ENCODE results near the gene NAV2.

Gene NAV2

GRCh38 chr11:20021771-20022362, 309.2 kb downstream of the NAV2 start:
- DNase-seq = no peak
- no peak overlapping the region for H3K4me2 ChIP-seq (ENCODE audit: insufficient read depth, low read length)
- H3K27me3 ChIP-seq (ENCODE audit: insufficient read depth, low read length, poor library complexity) = no peaks in the 10 kb centered on the region
- no peak for ATAC-seq (ENCODE audit: insufficient read depth, low read depth)
- TF ChIP-seq, protein P1, sequence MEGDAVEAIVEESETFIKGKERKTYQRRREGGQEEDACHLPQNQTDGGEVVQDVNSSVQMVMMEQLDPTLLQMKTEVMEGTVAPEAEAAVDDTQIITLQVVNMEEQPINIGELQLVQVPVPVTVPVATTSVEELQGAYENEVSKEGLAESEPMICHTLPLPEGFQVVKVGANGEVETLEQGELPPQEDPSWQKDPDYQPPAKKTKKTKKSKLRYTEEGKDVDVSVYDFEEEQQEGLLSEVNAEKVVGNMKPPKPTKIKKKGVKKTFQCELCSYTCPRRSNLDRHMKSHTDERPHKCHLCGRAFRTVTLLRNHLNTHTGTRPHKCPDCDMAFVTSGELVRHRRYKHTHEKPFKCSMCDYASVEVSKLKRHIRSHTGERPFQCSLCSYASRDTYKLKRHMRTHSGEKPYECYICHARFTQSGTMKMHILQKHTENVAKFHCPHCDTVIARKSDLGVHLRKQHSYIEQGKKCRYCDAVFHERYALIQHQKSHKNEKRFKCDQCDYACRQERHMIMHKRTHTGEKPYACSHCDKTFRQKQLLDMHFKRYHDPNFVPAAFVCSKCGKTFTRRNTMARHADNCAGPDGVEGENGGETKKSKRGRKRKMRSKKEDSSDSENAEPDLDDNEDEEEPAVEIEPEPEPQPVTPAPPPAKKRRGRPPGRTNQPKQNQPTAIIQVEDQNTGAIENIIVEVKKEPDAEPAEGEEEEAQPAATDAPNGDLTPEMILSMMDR (IDR thresholded peaks at IDR 0.05; ENCODE audit: borderline replicate concordance, extremely low read depth, low read length, poor library complexity, severe bottlenecking) = no peak
- TF ChIP-seq EZH2 (IDR thresholded peaks at IDR 0.05; ENCODE audit: borderline replicate concordance, low read depth, low read length, severe bottlenecking) = no peak
- no peaks in the 10 kb centered on the region for H3K36me3 ChIP-seq (ENCODE audit: insufficient read depth, low read length)
- H3K27ac ChIP-seq (ENCODE audit: low read length) = no peak overlapping the region
- no peak overlapping the region for H2AFZ ChIP-seq (ENCODE audit: low read depth, low read length)
- H3K79me2 ChIP-seq (ENCODE audit: insufficient read depth, low read length) = no peaks in the 10 kb centered on the region
- H3K9ac ChIP-seq (ENCODE audit: low read depth, low read length) = no peak overlapping the region
- no peak overlapping the region for H3K4me3 ChIP-seq (ENCODE audit: low read depth in 1 of 2, low read length in 2 of 2)
- H3K4me1 ChIP-seq (ENCODE audit: insufficient read depth, low read length) = no peaks in the 10 kb centered on the region
- H3K9me3 ChIP-seq (ENCODE audit: insufficient read depth, low read length, severe bottlenecking) = no peaks in the 10 kb centered on the region
- no peaks in the 10 kb centered on the region for H4K20me1 ChIP-seq (ENCODE audit: insufficient read depth, low read length)

DNA sequence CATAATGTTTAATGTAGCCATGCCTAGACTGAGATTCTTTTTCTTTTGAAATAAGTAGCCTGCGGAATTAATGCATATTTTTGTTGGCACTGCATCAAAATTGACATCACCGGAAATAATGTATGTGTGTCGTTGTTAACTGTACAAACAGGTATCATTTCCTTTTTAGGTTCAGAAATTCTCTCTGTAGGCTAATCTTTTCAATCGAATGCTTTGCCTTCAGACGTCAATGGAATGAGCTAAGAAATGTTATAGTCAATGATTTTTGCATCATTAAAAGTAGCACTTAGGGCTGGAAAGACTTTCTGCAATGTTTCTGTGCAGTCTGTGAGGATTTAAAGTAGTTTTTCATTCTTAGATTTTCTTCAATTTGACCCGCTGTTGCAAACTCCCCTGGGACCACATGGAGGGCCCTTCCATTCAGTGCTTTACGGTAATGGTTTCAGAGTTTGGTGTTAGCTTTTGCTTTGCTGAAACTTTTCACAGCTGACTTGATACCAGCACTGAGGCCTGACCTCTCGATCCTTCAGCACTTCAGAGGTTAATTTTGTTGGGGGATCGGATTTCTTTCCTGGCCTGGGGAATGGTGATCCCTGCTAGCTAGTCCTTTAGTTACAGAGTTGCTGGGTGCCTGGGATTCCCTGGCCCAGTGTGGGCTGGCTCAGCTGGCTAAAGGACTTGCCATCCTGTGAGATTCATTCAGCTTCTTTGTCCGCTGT, 309.9 kb downstream of the NAV2 start:
- H3K4me1 ChIP-seq (ENCODE audit: insufficient read depth, low read length) = no peaks in the 10 kb centered on the region
- no peak for ATAC-seq (ENCODE audit: insufficient read depth, low read depth)
- no peak overlapping the region for H3K9ac ChIP-seq (ENCODE audit: low read depth, low read length)
- H3K36me3 ChIP-seq (ENCODE audit: insufficient read depth, low read length) = no peaks in the 10 kb centered on the region
- no peaks in the 10 kb centered on the region for H4K20me1 ChIP-seq (ENCODE audit: insufficient read depth, low read length)
- H3K9me3 ChIP-seq (ENCODE audit: insufficient read depth, low read length, severe bottlenecking) = no peaks in the 10 kb centered on the region
- no peak overlapping the region for H3K4me2 ChIP-seq (ENCODE audit: insufficient read depth, low read length)
- DNase-seq = no peak
- H3K4me3 ChIP-seq (ENCODE audit: low read depth in 1 of 2, low read length in 2 of 2) = no peak overlapping the region
- H3K27ac ChIP-seq (ENCODE audit: low read length) = no peak overlapping the region
- no peaks in the 10 kb centered on the region for H3K79me2 ChIP-seq (ENCODE audit: insufficient read depth, low read length)
- no peak overlapping the region for H2AFZ ChIP-seq (ENCODE audit: low read depth, low read length)
- TF ChIP-seq, protein P1 (IDR thresholded peaks at IDR 0.05; ENCODE audit: borderline replicate concordance, extremely low read depth, low read length, poor library complexity, severe bottlenecking) = no peak
- no peak for TF ChIP-seq EZH2 (IDR thresholded peaks at IDR 0.05; ENCODE audit: borderline replicate concordance, low read depth, low read length, severe bottlenecking)
- no peaks in the 10 kb centered on the region for H3K27me3 ChIP-seq (ENCODE audit: insufficient read depth, low read length, poor library complexity)

- Histone ChIP-seq H3K4me1 (ENCODE audit: insufficient read depth, low read length) (no peaks in the 10 kb centered on the region), H3K4me2 (ENCODE audit: insufficient read depth, low read length) (no peak overlapping the region), H3K36me3 (ENCODE audit: insufficient read depth, low read length) (no peaks in the 10 kb centered on the region), H3K9ac (ENCODE audit: low read depth, low read length) (no peak overlapping the region), H3K27ac (ENCODE audit: low read length) (no peak overlapping the region), H3K79me2 (ENCODE audit: insufficient read depth, low read length) (no peaks in the 10 kb centered on the region), H4K20me1 (ENCODE audit: insufficient read depth, low read length) (no peaks in the 10 kb centered on the region), H3K9me3 (ENCODE audit: insufficient read depth, low read length, severe bottlenecking) (no peaks in the 10 kb centered on the region), H2AFZ (ENCODE audit: low read depth, low read length) (no peak overlapping the region), H3K4me3 (ENCODE audit: low read depth in 1 of 2, low read length in 2 of 2) (no peak overlapping the region), H3K27me3 (ENCODE audit: insufficient read depth, low read length, poor library complexity) (no peaks in the 10 kb centered on the region)
- no peak for TF ChIP-seq EZH2 (IDR thresholded peaks at IDR 0.05; ENCODE audit: borderline replicate concordance, low read depth, low read length, severe bottlenecking)
- TF ChIP-seq, protein P1 (IDR thresholded peaks at IDR 0.05; ENCODE audit: borderline replicate concordance, extremely low read depth, low read length, poor library complexity, severe bottlenecking) = no peak
- DNase-seq (no peak), ATAC-seq (ENCODE audit: insufficient read depth, low read depth) (no peak)
Measured at GRCh38 chr11:20023082-20023426, 310.4 kb downstream of the NAV2 start.

Data from DND-41 (cell line).